GM19043 (cell line): ENCODE measurements around the gene SIL1.
"Not testable (repeated sequence)": the region's sequence is repeated elsewhere in the genome, so short reads cannot be mapped to it uniquely, and the experiment has no call there.

Source experiments
- ATAC-seq: cut with Tn5 transposase; IDR thresholded peaks from one replicate; pipeline ENCODE4 v1.9.1; 2021; ENCODE audit warnings: low read depth; ENCODE audit not compliant: unreplicated experiment

Gene SIL1

DNA sequence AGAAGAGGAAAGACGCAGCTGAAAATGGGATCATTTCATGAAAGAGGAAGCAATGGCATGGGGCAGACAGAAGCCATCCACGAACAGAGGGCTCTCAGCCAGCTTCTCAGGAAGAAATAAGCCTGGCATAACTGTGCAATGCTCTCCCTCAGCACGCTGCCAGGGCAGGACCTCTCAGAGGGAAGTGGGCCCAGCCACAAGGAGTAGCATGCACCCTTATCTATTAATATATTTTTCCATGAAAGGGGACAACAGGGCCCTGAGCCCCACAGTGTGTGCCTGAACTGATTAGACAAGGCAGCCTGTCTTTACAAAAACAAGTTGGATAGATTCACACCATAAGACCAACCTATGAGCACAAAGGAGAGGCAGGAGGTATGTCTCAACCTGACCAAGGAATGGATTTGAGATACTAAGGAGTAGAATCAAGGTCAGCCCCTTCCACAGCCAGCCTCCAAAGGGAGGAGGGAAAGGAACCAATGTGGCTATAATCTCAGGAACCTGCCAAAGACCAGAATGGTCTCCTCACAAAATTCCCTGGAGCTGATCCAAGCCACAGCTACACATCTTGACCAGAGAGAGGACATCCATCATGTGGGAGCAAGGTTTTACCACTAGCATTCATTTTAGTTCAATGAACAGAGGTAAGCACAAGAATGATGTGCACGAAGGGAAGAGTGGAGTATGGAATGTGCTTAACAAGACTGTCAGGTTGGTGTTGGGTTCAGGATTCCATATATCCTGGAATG, 154.8 kb downstream of the SIL1 start:
- no peak for ATAC-seq

DNA sequence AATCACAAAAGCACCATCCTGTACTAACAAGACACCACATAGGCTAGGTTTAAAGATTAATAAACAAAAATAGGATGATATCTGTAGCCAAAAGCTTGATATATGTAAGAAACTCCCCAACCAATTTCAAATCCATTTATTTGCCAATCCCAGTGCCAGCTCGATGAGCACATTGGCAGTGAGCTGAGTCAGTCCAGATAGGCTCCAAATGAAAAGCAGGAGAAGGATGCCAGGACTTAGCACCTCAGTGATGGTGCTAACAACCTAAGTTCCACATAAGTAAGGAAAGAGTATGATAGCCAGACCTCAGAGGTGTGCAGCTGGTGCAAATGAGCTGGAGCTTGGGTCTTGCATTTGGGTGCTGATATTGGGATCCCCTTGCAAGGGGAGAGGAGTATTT, 158.1 kb downstream of the SIL1 start:
- no peak for ATAC-seq

DNA sequence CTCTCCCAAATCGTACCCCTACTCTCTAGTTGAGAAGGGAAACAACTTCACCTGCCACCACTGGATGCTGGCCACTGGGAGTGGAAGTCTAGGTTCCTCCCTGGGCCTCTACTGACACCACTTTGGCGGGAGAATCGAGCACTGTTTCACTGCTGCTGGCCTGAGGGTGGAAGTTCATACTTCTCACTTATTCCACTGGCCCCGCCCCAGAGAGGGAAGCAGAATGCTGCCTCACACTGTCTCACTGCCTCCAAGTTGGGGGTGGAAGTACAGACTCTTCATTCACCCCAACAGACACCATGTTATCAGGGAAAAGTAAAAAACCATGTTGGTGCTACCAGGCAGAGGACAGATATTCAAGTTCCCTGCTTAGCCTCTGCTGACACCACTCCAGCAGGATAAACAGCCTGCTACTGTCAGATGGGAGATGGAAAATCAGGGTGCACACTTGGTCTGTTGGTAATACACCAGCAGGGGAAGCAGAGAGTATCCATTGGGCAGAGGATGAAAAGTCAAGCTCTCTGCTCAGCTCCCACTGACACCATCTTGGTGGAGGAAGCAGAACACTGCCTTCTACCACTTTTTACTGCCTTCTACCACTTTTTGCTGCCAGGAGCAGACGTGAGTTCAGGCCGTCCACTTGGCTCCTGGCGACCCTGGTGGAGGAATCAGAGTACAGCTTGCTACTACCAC, 159.4 kb downstream of the SIL1 start:
- no peak for ATAC-seq

DNA sequence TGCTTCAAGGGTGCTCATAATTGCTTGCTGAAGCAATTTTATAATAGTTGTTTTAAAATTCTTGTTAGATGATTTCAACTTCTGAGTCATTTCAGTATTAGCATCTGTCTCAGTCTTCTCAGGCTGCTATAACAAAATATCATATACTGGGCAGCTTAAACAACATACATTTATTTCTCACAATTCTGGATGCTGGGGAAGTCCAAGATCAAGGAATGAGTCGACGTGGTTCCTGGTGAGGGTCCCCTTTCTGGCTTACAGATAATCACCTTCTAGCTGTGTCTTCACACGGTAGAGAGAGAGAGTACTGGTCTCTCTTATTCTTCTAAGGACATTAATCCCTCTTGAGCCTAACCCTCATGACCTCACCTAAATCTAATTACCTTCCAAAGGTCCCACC, 160.4 kb downstream of the SIL1 start:
- no peak for ATAC-seq

DNA sequence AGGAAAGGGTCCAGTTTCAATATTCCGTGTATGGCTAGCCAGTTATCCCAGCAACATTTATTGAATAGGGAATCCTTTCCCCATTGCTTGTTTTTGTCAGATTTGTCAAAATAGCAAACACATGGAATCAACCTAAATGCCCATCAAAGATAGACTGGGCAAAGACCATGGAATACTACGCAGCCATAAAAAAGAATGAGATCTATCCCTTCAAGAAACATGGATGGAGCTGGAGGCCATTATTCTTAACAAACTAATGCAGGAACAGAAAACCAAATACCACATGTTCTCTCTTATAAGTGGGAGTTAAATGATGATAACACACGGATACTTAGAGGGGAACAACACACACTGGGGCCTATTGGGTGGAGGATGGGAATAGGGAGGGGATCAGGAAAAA, 161.8 kb downstream of the SIL1 start:
- not testable (repeated sequence) for ATAC-seq

DNA sequence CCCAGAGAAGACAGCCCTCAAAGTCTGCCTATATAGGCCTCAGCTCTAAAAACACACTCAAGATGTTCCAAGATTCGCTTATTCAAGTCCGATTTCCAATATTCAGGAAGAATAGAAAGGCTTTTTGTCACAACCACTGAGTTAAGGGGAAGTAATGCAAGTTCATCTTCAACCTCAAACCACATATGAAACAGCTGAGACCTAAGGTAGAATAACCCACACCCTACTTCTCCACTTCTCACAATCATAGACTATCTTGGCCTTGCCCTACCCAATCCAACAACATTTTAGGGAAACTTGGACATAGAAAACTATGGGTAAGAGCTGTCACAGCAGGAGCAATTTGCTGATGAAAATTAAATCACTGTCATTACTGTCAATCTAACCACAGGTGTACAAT, 171.0 kb downstream of the SIL1 start:
- ATAC-seq: no peak

DNA sequence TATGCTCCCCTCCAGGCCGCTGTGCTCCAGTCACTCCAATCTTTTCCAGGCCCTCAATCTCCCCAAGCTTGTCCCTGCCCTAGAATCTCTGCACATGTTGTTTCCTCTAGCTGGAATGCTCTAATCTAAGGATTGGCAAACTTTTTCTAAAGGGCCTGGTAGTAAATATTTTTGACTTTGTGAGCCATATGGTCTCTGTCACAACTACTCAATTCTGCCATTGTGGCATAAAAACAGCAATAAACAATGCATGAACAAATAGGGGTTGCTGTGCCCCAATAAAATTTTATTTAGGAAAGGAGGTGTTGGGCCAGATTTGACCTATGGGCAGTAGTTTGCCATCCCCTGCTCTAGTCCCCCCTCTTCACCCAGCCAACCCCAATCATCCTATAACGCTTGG, 172.5 kb downstream of the SIL1 start:
- ATAC-seq: no peak

DNA sequence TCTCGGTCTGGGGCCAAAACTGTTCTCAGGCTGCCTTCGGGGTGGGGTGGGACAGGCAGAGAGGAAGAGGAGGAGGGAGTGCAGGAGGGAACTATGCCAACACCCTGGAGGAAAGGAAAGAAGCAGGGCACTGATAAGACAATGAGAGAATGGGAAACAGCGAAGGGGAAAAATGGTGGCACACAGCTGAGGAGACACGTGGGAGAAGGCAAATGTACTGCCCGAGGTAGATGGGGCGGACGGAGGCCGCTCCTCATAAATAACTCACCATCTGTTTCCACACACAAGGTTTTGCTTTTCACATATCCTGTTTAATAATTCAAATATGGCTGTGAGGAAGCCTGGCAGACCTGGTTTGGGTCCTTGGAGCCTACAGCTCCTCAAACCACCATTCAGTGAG, 174.9 kb downstream of the SIL1 start:
- ATAC-seq: no peak

DNA sequence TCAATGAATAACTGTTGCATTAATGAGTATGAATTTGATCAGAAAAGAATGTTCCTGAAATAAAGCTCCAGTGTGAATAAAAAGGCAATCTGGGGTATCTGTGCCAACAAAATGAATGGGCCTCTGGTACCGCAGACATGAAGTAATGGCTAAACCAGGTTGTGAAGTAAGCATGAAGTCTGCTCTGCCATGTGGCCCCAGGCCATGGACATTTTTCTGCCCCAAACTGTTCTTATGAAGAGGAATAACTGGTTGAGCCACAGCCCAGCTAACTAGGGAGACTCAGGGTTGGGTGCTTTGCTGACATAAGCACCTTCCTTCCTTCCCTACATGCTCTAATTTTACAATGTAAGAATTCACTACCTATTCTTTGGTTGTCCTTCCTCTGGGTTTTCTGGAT, 175.6 kb downstream of the SIL1 start:
- no peak for ATAC-seq

DNA sequence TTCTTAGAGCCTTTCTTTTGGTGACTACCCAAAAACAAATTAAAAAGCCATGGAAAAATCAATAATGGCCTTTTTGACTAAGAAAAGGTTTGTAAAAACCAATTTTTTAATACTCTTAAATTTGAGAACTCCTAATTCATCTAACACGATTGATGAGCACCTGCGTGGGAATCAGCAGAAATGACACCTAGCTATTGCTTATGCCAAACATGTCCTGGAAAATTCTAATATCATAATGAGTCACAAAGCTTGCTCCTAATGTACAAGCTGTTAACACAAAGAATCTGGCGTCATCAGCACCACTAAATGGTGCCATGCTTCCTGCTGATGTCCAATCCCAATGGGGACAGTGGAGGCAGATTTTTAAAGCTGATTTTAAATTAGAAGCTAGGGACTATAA, 176.8 kb downstream of the SIL1 start:
- ATAC-seq: no peak

DNA sequence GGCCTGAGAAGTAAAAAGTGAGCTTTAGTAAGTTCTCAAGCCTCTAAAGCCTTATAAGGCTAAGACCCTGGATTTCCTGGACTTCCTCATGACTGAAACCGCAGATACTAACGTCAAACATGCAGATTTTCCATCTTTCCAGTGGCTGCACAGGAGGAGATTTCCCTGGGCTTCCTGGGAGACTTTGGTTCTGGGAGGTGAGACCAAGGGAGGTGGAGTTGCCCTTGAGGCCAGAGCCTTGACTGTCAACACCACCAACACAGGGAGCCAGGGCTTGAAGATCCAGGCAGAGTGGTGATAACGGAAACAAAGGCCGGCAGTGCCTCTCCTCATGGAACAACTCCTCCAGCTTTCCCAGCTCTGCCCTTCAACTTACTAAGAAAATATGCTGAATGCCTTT, 178.3 kb downstream of the SIL1 start:
- no peak for ATAC-seq

DNA sequence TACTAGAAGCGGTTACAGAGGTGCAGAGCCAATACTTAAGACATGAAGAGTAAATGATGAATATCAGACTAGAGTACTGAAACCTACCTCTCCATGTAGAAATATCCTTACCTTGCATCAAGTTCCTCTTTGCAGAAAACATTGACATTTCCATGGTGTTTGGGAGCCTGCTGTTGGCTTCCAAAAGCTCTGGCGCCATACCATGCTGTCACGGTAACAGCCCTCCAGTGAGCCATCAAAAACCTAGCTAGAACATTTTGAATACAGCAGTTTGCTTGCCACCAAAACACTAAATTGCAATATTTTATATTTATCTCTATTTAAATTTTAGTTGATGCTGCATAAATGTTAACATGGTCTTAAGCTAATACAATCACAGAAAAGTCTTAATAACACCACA, 179.0 kb downstream of the SIL1 start:
- no peak for ATAC-seq

DNA sequence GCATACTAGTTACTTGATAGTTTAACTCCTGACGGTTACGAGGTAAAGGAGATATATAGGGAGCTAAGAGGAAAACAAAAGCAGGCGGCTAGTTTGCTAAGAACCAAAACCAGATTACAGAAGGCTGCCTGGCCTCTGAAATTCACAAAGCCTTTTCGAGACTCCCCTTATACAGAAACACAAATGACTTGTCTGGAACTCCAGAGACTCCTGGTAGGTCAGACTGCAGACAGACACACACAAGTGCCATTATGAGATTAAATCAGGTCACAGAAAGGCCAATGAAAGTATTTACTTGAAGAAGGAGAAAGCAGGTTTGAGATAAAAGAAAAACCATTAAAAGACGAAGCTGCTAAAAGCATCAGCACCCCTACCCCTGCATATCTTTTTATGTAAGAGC, 180.5 kb downstream of the SIL1 start:
- ATAC-seq: no peak

DNA sequence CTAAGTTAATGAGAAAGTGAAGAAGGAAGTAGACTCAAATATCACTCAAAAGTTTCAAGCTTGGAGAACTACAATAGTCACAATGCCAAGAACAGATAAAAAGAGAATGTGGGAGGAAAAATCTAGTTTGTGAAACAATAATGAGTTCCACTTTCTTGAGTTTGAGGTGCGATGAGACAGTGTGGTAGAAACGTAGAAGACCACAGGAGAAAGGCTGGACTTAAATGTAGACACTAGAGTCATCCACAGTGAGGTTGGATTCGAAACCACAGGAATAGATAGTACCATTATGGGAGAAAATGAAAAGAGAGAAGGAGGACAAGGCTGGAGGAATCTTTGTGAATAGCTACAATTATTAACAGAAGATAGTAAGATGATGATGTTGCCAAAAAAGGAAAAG, 182.0 kb downstream of the SIL1 start:
- ATAC-seq: no peak

DNA sequence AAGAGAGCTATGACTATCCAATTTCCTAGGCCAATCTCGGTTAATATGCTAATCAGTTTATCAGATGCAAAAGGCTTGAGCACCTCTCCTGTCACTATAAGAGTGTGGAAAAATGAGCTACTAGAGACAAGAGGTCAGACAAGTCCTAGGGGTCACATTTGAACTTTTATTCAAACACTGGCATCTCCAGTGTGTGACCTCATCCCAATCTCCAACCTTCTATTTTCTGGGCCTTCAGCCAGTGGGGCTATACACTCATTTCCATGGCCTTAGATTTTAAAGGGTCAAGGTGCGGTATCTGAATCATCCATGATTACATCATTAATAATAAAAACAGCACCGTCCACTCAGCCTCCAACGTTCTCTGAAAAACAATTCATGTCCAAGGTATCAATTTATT, 183.4 kb downstream of the SIL1 start:
- ATAC-seq: no peak

DNA sequence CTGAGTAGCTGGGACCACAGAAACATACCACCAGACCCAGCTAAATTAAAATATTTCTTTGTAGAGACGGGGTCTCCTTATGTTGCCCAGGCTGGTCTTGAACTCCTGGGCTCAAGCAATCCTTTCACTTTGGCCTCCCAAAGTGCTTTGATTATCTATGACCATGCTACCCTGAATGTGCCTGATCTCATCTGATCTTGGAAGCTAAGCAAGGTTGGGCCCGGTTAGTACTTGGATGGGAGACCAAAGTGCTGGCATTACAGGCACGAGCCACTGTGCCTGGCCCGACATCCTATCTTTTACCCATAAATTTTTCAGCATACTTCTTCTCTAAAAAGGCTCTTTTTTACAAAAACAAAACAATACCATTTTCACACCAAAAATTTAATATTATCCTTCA, 186.0 kb downstream of the SIL1 start:
- no peak for ATAC-seq

DNA sequence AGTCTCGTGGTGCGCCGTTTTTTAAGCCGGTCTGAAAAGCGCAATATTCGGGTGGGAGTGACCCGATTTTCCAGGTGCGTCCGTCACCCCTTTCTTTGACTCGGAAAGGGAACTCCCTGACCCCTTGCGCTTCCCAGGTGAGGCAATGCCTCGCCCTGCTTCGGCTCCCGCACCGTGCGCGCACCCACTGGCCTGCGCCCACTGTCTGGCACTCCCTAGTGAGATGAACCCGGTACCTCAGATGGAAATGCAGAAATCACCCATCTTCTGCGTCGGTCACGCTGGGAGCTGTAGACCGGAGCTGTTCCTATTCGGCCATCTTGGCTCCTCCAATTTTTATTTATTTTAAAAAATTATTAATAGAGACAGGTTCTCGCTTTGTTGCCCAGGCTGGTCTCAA, 187.0 kb downstream of the SIL1 start:
- not testable (repeated sequence) for ATAC-seq

DNA sequence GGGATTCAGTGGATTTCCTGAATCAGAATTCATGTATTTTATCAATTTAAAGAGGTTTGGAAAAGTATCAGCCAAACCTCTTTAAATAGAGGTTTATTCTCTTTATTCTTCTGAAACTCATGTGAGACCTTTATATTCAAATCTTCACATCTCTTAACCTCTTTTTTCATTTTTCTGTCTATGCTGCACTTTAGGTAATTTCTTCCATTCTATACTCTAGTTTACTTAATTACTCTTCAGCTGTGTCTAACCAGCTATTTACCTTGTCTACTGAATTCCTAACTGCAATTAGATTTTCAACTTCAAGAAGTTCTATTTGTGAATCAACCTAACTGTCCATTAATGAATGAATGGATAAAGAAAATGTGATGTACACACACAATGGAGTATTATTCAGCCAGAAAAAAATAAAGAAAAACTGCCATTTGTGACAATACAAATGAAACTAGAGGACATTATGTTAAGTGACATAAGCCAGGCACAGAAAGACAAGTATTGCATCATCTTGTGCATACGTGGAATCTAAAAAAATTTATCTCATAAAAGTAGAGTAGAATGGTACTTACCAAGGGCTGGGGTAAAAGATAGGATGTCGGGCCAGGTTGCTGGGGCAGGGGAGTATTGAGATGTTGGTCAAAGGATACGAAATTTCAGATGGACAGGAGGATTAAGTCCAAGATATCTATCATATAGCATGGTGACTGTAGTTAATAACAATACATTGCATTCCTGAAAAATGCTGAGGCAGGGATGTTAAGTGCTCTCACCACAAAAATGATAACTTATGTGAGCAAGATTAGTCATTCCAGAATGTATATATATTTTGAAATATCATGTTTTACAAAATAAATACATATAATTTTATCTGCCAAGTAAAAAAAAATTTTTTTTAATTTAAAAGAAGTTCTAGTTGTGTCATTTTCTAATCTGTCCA, 193.5 kb downstream of the SIL1 start:
- no peak for ATAC-seq

DNA sequence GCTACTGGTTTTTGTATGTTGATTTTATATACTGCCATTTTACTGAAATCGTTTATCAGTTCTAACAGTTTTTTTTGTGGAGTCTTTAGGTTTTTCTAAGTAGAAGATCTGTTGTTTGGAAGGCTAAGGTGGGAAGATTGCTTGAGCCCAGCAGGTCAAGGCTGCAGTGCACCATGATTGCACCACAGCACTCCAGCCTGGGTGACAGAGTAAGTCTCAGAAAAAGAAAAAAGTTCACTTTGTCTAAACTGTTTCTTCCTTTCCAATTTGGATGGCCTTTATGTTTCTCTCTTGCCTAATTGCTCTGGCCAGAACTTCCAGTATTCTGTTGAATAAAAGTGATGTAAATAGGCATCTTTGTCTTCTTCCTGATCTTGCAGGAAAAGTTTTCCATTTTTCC, 198.5 kb downstream of the SIL1 start:
- no peak for ATAC-seq

DNA sequence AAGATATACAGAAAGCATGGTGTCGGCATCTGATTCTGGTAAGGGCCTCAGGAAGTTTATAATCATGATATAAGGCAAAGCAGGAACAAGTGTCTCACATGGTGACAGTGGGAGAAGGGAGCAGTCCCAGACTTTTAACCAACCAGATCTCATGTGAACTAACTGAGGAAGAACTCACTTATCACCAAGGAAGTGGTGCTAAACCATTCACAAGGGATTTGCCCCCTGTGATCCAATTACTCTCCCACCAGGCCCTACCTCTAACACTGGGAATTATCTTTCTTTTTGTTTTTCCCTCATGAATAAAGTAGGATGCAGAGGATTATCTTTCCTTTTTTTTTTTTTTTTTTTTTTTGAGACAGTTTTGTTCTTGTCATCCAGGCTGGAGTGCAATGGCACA, 199.6 kb downstream of the SIL1 start:
- ATAC-seq: no peak

DNA sequence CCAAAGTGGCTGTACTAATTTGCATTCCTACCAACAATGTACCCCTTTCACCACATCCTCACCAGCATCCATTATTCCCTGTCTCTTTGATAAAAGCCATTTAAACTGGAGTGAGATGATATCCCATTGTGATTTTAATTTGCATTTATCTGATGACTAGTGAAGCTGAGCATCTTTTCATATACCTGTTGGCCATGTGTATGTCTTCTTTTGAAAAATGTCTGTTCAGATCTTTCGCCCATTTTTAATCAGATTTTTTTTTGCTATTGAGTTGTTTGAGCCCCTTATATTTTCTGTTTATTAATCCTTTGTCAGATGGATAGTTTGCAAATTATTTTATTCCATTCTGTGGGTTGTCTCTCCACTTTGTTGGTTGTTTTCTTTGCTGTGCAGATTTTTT, 202.0 kb downstream of the SIL1 start:
- no peak for ATAC-seq
